HK-2 (cell line): ENCODE measurements around the gene CDK12.

Experiments
- DNase-seq: peaks from one replicate; pipeline ENCODE4 v3.0.0-alpha.2; 2018; ENCODE audit not compliant: unreplicated experiment

The CDK12 gene

GRCh38 chr17:39582658-39583057 is 121.4 kb downstream of the CDK12 start:
- DNase-seq = no peak
